Measurements from ENCODE around the gene MEGF9.
"Not testable (repeated sequence)": the region's sequence is repeated elsewhere in the genome, so short reads cannot be mapped to it uniquely, and the experiment has no call there.

The MEGF9 gene

DNA sequence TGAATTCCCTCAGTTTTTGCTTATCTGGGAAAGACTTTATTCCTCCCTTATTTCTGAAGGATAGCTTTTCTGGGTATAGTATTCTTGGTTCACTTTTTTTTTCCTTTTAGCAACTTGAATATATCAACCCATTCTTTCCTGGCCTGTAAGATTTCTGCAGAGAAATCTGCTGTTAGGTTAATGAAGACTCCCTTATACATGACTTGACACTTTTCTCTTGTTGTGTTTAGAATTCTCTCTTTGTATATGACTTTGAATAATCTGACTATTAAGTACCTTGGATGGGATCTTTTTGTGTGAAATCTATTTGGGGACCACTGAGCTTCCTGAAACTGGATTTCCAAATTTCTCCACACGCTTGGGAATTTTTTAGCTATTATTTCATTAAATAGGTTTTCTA is 79.3 kb downstream of the MEGF9 start:
- no peaks in the 10 kb centered on the region for H3K27me3 ChIP-seq (ENCODE audit: insufficient read depth, poor library complexity, severe bottlenecking)
- TF ChIP-seq GABPA (IDR thresholded peaks at IDR 0.05; ENCODE audit: low read depth) (no peak), SPI1 (IDR thresholded peaks at IDR 0.05; ENCODE audit: borderline replicate concordance, low read depth) (no peak), POLR2AphosphoS5 (IDR thresholded peaks at IDR 0.05; ENCODE audit: low read depth) (no peak)
- TF ChIP-seq, protein P1, sequence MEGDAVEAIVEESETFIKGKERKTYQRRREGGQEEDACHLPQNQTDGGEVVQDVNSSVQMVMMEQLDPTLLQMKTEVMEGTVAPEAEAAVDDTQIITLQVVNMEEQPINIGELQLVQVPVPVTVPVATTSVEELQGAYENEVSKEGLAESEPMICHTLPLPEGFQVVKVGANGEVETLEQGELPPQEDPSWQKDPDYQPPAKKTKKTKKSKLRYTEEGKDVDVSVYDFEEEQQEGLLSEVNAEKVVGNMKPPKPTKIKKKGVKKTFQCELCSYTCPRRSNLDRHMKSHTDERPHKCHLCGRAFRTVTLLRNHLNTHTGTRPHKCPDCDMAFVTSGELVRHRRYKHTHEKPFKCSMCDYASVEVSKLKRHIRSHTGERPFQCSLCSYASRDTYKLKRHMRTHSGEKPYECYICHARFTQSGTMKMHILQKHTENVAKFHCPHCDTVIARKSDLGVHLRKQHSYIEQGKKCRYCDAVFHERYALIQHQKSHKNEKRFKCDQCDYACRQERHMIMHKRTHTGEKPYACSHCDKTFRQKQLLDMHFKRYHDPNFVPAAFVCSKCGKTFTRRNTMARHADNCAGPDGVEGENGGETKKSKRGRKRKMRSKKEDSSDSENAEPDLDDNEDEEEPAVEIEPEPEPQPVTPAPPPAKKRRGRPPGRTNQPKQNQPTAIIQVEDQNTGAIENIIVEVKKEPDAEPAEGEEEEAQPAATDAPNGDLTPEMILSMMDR (IDR thresholded peaks at IDR 0.05; ENCODE audit: insufficient read depth, low read length): no peak
- TF ChIP-seq, protein P2, sequence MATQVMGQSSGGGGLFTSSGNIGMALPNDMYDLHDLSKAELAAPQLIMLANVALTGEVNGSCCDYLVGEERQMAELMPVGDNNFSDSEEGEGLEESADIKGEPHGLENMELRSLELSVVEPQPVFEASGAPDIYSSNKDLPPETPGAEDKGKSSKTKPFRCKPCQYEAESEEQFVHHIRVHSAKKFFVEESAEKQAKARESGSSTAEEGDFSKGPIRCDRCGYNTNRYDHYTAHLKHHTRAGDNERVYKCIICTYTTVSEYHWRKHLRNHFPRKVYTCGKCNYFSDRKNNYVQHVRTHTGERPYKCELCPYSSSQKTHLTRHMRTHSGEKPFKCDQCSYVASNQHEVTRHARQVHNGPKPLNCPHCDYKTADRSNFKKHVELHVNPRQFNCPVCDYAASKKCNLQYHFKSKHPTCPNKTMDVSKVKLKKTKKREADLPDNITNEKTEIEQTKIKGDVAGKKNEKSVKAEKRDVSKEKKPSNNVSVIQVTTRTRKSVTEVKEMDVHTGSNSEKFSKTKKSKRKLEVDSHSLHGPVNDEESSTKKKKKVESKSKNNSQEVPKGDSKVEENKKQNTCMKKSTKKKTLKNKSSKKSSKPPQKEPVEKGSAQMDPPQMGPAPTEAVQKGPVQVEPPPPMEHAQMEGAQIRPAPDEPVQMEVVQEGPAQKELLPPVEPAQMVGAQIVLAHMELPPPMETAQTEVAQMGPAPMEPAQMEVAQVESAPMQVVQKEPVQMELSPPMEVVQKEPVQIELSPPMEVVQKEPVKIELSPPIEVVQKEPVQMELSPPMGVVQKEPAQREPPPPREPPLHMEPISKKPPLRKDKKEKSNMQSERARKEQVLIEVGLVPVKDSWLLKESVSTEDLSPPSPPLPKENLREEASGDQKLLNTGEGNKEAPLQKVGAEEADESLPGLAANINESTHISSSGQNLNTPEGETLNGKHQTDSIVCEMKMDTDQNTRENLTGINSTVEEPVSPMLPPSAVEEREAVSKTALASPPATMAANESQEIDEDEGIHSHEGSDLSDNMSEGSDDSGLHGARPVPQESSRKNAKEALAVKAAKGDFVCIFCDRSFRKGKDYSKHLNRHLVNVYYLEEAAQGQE (IDR thresholded peaks at IDR 0.05; ENCODE audit: insufficient replicate concordance, low read depth): no peak
- no peak for DNase-seq (ENCODE audit: low read depth in 1 of 2, low spot score in 1 of 2)

DNA sequence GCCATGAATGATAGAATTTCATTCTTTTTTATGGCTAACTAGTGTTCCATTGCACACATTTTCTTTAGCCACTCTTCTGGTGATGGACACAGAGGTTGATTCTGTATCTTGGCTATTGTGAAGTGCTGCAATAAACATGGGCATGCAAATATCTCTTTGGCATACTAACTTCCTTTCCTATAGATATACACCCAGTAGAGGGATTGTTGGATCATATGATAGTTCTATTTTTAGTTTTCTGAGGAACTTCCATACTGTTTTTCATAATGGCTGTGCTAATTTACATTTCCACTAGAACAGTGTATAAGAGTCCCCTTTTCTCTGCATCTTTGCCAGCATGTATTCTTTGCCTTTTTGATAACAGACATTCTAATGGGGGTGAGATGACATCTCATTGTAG is 83.9 kb downstream of the MEGF9 start:
- no peaks in the 10 kb centered on the region for H3K27me3 ChIP-seq (ENCODE audit: insufficient read depth, poor library complexity, severe bottlenecking)
- DNase-seq (ENCODE audit: low read depth in 1 of 2, low spot score in 1 of 2): no peak
- no peak overlapping the region for H3K4me3 ChIP-seq (replicated peaks; ENCODE audit: insufficient read depth, low read length)
- TF ChIP-seq GABPA (IDR thresholded peaks at IDR 0.05; ENCODE audit: low read depth): no peak
- TF ChIP-seq POLR2AphosphoS5 (IDR thresholded peaks at IDR 0.05; ENCODE audit: low read depth): no peak
- TF ChIP-seq, protein P2 (IDR thresholded peaks at IDR 0.05; ENCODE audit: insufficient replicate concordance, low read depth): no peak
- TF ChIP-seq, protein P1 (IDR thresholded peaks at IDR 0.05; ENCODE audit: insufficient read depth, low read length): no peak
- no peak for TF ChIP-seq SPI1 (IDR thresholded peaks at IDR 0.05; ENCODE audit: borderline replicate concordance, low read depth)
- no peak overlapping the region for H3K27ac ChIP-seq (replicated peaks)

More for the DNA sequence above, 79.3 kb downstream of the MEGF9 start:
- H3K4me3 ChIP-seq (replicated peaks; ENCODE audit: insufficient read depth, low read length): no peak overlapping the region
- no peak overlapping the region for H3K27ac ChIP-seq (replicated peaks)

DNA sequence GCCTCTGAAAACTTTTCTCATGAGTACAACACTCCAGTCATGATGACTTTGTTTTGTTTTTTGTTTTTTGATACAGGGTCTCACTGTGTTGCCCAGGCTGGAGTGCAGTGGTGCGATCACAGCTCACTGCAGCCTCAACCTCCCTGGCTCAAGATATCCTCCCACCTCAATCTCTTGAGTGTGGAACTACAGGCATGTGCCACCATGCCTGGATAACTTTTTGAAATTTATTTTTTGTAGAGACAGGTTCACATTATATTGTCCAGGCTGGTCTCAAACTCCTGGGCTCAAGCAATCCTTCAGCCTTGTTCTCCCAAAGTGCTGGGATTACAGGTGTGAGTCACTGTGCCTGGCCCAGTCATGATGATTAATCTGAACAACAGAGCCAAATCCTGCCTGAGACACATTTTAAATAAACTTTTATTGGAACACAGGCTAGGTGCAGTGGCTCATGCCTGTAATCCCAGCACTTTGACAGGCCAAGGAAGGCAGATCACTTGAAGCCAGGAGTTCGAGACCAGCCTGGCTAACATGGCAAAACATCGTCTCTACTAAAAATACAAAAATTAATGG is 85.3 kb downstream of the MEGF9 start:
- DNase-seq (ENCODE audit: low read depth in 1 of 2, low spot score in 1 of 2); H3K27me3 ChIP-seq (ENCODE audit: insufficient read depth, poor library complexity, severe bottlenecking); H3K27ac ChIP-seq (replicated peaks): not testable (repeated sequence)

DNA sequence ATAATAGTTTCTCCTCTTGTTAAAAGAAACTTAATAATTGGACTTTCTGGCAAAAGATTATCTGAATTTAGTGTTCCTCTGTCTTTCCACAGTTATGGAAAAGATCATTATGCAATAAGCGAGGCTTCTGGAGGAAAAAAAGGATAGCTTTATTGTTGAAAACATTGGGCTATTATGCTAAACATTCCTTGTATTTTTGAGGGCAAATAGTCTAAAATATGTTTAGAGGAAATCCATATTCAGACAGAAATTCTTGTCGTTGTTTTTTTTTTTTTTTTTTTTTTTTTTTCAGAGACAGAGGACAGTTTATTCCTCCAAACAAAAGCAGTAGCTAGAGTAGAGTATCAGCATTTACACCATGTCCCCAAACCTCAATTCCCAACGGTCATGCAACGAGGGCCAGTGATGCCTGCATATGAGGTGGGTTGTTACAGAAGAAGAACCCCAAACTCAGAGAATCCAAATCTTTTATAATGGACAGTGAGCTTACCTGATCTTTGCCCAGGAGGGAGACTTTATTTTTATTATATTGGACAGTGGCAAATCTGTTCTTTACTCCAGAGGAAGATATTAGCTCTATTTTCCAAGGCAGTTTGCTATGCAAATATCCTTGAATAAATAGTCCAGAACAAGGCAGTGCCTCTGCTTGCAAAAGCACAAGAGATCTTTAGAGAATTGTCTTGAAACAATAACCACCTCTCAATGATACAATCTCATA is 85.9 kb downstream of the MEGF9 start:
- Histone ChIP-seq H3K27me3 (ENCODE audit: insufficient read depth, poor library complexity, severe bottlenecking) (no peaks in the 10 kb centered on the region), H3K4me3 (replicated peaks; ENCODE audit: insufficient read depth, low read length) (no peak overlapping the region), H3K27ac (replicated peaks) (no peak overlapping the region)
- DNase-seq (ENCODE audit: low read depth in 1 of 2, low spot score in 1 of 2): no peak
- no peak for TF ChIP-seq SPI1 (IDR thresholded peaks at IDR 0.05; ENCODE audit: borderline replicate concordance, low read depth)
- TF ChIP-seq POLR2AphosphoS5 (IDR thresholded peaks at IDR 0.05; ENCODE audit: low read depth): no peak
- no peak for TF ChIP-seq GABPA (IDR thresholded peaks at IDR 0.05; ENCODE audit: low read depth)
- TF ChIP-seq, protein P1 (IDR thresholded peaks at IDR 0.05; ENCODE audit: insufficient read depth, low read length): no peak
- TF ChIP-seq, protein P2 (IDR thresholded peaks at IDR 0.05; ENCODE audit: insufficient replicate concordance, low read depth): no peak

More for the DNA sequence above, 85.3 kb downstream of the MEGF9 start:
- not testable (repeated sequence) for H3K4me3 ChIP-seq (replicated peaks; ENCODE audit: insufficient read depth, low read length)

Data from HL-60 (cell line).